H1 (cell line): Measurements from ENCODE around the gene CDT1. TPM values are rescaled to one million over a fixed set of nuclear protein-coding genes. Genes with fewer than 3 reads are reported as not detected.
A peak's percentile ranks its signal among the peaks of the same experiment; 100 is the strongest.

Experiments
- CTCF ChIA-PET: fragments of 300-600 bp; sonication (Branson Sonifier 250); formaldehyde crosslinking; loops from one replicate; lab custom pipeline; 2021; ENCODE audit not compliant: partially characterized antibody; lab: Charles Lee
- POLR2A ChIA-PET: fragments of 300-600 bp; sonication (Branson Sonifier 250); formaldehyde crosslinking; loops from one replicate; lab custom pipeline; 2021; ENCODE audit warnings: inconsistent platforms; ENCODE audit not compliant: partially characterized antibody; lab: Charles Lee
- DNase-seq, 2 experiments: peaks; one replicate each; pipeline versions ENCODE4 v3.0.0 to v3.0.0-alpha.2; 2010 to 2022; ENCODE audit warnings: low spot score in 2 of 2, low read depth in 1 of 2, mixed read lengths in 1 of 2
- FAIRE-seq: peaks from 2 replicates; lab custom pipeline; 2011; peaks lifted over from hg19 to GRCh38; lab: Jason Lieb, UNC
- H2AFZ ChIP-seq: 2 replicates; pipeline ENCODE4 v1.8.1; 2012; ENCODE audit warnings: low read length, inconsistent platforms
- H2AK5ac ChIP-seq: 2 replicates; pipeline ENCODE4 v1.6.1; 2013; ENCODE audit warnings: low read depth, low read length
- H2BK120ac ChIP-seq: replicated peaks from 2 replicates; pipeline ENCODE3; 2013; ENCODE audit warnings: low read depth, low read length, inconsistent platforms
- H2BK12ac ChIP-seq: 2 replicates; pipeline ENCODE4 v1.6.1; 2013; ENCODE audit warnings: low read depth, low read length
- H2BK15ac ChIP-seq: 2 replicates; pipeline ENCODE4 v1.6.1; 2013; ENCODE audit warnings: low read length
- H2BK20ac ChIP-seq: 2 replicates; pipeline ENCODE4 v1.6.1; 2013; ENCODE audit warnings: low read length
- H2BK5ac ChIP-seq: 2 replicates; pipeline ENCODE4 v1.6.1; 2013; ENCODE audit warnings: low read depth, low read length
- H3K14ac ChIP-seq: 2 replicates; pipeline ENCODE4 v1.6.1; 2013; ENCODE audit warnings: inconsistent platforms; ENCODE audit not compliant: insufficient read length
- H3K18ac ChIP-seq: 2 replicates; pipeline ENCODE4 v1.6.1; 2013; ENCODE audit warnings: low read length; ENCODE audit errors: extremely low read depth
- H3K23ac ChIP-seq: 2 replicates; pipeline ENCODE4 v1.6.1; 2013; ENCODE audit warnings: inconsistent platforms; ENCODE audit not compliant: insufficient read length
- H3K23me2 ChIP-seq: 2 replicates; pipeline ENCODE4 v1.6.1; 2013; ENCODE audit warnings: low read depth, low read length
- H3K27ac ChIP-seq: 2 replicates; pipeline ENCODE4 v1.6.1; 2011; ENCODE audit warnings: low read depth, low read length, inconsistent platforms
- H3K27me3 ChIP-seq, 4 experiments: replicated peaks in 1 of 4; 1 replicate in 1 of 4; 2 replicates in 3 of 4; pipeline versions ENCODE4 v1.6.1 to v1.8.1; 2011 to 2013; ENCODE audit warnings: low read length in 3 of 4, mild to moderate bottlenecking in 3 of 4, inconsistent platforms in 2 of 4, mixed read lengths in 2 of 4, moderate library complexity in 1 of 4; ENCODE audit not compliant: control insufficient read depth in 3 of 4, insufficient read depth in 3 of 4; ENCODE audit errors: extremely low read depth in 1 of 4
- H3K36me3 ChIP-seq, 4 experiments: 2 replicates each; pipeline versions ENCODE4 v1.6.1 to v1.8.1; 2011 to 2013; ENCODE audit warnings: mild to moderate bottlenecking in 4 of 4, low read length in 3 of 4, moderate library complexity in 2 of 4, control low read depth in 1 of 4, inconsistent platforms in 1 of 4; ENCODE audit not compliant: insufficient read depth in 4 of 4, control insufficient read depth in 2 of 4
- H3K4ac ChIP-seq: replicated peaks from 2 replicates; pipeline ENCODE3; 2013; ENCODE audit warnings: low read length, low read depth, mixed read lengths, inconsistent platforms; ENCODE audit not compliant: insufficient read length
- H3K4me1 ChIP-seq, 4 experiments: replicated peaks in 1 of 4; 1 replicate in 1 of 4; 2 replicates in 3 of 4; pipeline versions ENCODE4 v1.6.1 to v1.8.1; 2011 to 2013; ENCODE audit warnings: low read length in 3 of 4, inconsistent platforms in 2 of 4, mixed read lengths in 1 of 4; ENCODE audit not compliant: insufficient read depth in 4 of 4, control insufficient read depth in 3 of 4
- H3K4me2 ChIP-seq, 2 experiments: 2 replicates each; pipeline versions ENCODE4 v1.6.1 to v1.8.1; 2011 to 2013; ENCODE audit warnings: low read depth in 2 of 2, low read length in 2 of 2, control low read depth in 1 of 2, inconsistent platforms in 1 of 2, mild to moderate bottlenecking in 1 of 2; ENCODE audit not compliant: insufficient read depth in 1 of 2
- H3K4me3 ChIP-seq, 4 experiments: fragments of 200-600, 300-600 bp in 1 of 4; sonication (generic), shearing (Covaris generic), sonication (Bioruptor Twin) in 1 of 4; 2 replicates each; pipeline versions ENCODE4 v1.5.1 to v1.8.1; 2011 to 2016; ENCODE audit warnings: low read length in 4 of 4, low read depth in 3 of 4, control low read depth in 2 of 4, inconsistent platforms in 2 of 4, mild to moderate bottlenecking in 2 of 4, mixed read lengths in 1 of 4, moderate library complexity in 1 of 4; ENCODE audit not compliant: insufficient read depth in 2 of 4; ENCODE audit errors: extremely low read depth in 1 of 4
- H3K56ac ChIP-seq: replicated peaks from 2 replicates; pipeline ENCODE3; 2013; ENCODE audit warnings: low read depth, mild to moderate bottlenecking, mixed read lengths, low read length, inconsistent platforms; ENCODE audit not compliant: insufficient read length
- H3K79me1 ChIP-seq: 2 replicates; pipeline ENCODE4 v1.6.1; 2013; ENCODE audit warnings: low read depth, low read length, control low read depth
- H3K79me2 ChIP-seq, 2 experiments: 2 replicates each; pipeline versions ENCODE4 v1.6.1 to v1.8.1; 2012 to 2013; ENCODE audit warnings: low read length in 2 of 2, mild to moderate bottlenecking in 2 of 2, inconsistent platforms in 1 of 2; ENCODE audit not compliant: insufficient read depth in 2 of 2, control insufficient read depth in 1 of 2
- H3K9ac ChIP-seq, 4 experiments: replicated peaks in 1 of 4; 1 replicate in 1 of 4; 2 replicates in 3 of 4; pipeline versions ENCODE4 v1.6.1 to v1.8.1; 2011 to 2013; ENCODE audit warnings: low read depth in 3 of 4, low read length in 3 of 4, control low read depth in 2 of 4, mild to moderate bottlenecking in 2 of 4, moderate library complexity in 2 of 4, inconsistent platforms in 1 of 4; ENCODE audit errors: extremely low read depth in 1 of 4
- H3K9me3 ChIP-seq, 2 experiments: 2 replicates each; pipeline versions ENCODE4 v1.6.1 to v1.8.1; 2012 to 2013; ENCODE audit warnings: mild to moderate bottlenecking in 2 of 2, moderate library complexity in 2 of 2, control low read depth in 1 of 2, inconsistent platforms in 1 of 2, low read depth in 1 of 2, low read length in 1 of 2, mixed read lengths in 1 of 2; ENCODE audit not compliant: insufficient read depth in 2 of 2
- H4K20me1 ChIP-seq, 2 experiments: replicated peaks in 1 of 2; 2 replicates each; pipeline versions ENCODE3 to v1.8.1; 2011 to 2013; ENCODE audit warnings: inconsistent platforms in 2 of 2, low read length in 2 of 2, mild to moderate bottlenecking in 1 of 2; ENCODE audit not compliant: insufficient read depth in 2 of 2, control insufficient read depth in 1 of 2
- H4K5ac ChIP-seq: 2 replicates; pipeline ENCODE4 v1.6.1; 2013; ENCODE audit warnings: low read length, low read depth, mixed read lengths, inconsistent platforms; ENCODE audit not compliant: insufficient read length
- H4K8ac ChIP-seq: 2 replicates; pipeline ENCODE4 v1.8.0; 2013; ENCODE audit warnings: mild to moderate bottlenecking, moderate library complexity, low read length, inconsistent platforms; ENCODE audit not compliant: insufficient read depth; ENCODE audit errors: extremely low read depth
- H4K91ac ChIP-seq: replicated peaks from 2 replicates; pipeline ENCODE3; 2013; ENCODE audit warnings: low read length, mixed read lengths, inconsistent platforms; ENCODE audit not compliant: insufficient read length
- JUND ChIP-seq: IDR thresholded peaks from 2 replicates; pipeline ENCODE4 v1.6.1; 2011; ENCODE audit warnings: mild to moderate bottlenecking, improper control_type of control experiment, low read length
- WGBS, 2 experiments: shearing (Covaris generic) in 1 of 2; methylation state at CpG; one replicate each; pipeline versions ENCODE4 v1.1.6 to v1.1.7; 2013 to 2015; ENCODE audit warnings: low lambda C conversion rate in 2 of 2, mixed read lengths in 2 of 2, inconsistent platforms in 1 of 2, low coverage in 1 of 2, missing lambda C conversion rate in 1 of 2; ENCODE audit not compliant: insufficient replicate concordance in 2 of 2, insufficient coverage in 1 of 2, insufficient read length in 1 of 2; ENCODE audit errors: extremely low coverage in 1 of 2, missing lambda C conversion rate in 1 of 2; 5-methylcytosine and 5-hydroxymethylcytosine counted together
- polyA plus RNA-seq, 7 experiments: library from polyadenylated mRNA; depleted of rRNA in 3 of 7; stranded (reverse) in 5 of 7; unstranded in 2 of 7; fragments of >200 nt in 5 of 7; fragments of 200-250 nt in 2 of 7; gene quantifications; 1 replicate in 5 of 7; 2 replicates in 1 of 7; 4 replicates in 1 of 7; pipeline versions ENCODE4 v1.2.1 to v1.2.3, GENCODE V29; 2011 to 2013; ENCODE audit warnings: missing spikeins in 2 of 7, mixed read lengths in 2 of 7
- total RNA-seq: library from RNA; stranded (reverse); fragmentation: NEBNext Ultra II Directional; extraction: Animal tissue kit (Norgen Biotek cat#: 25700); gene quantifications from 2 replicates; pipeline ENCODE4 v1.2.1, GENCODE V29; 2021

Gene CDT1
- total and polyA plus RNA-seq, 2 of the 8 experiments (the other 6 are each of a cell fraction or from before 2014, with no cell fraction given) = 76.7 to 95.4 TPM

- CTCF ChIA-PET = interaction anchor here (0.7 to 7.4 kb wide), 8 partner anchors 10 to 105 kb away, joined by 3 to 94 read pairs (median 5); no protein-coding TSS in a partner anchor
- H3K56ac ChIP-seq = no peak overlapping the region
- no peak overlapping the region for H4K5ac ChIP-seq
- H3K23me2 ChIP-seq = no peaks in the 10 kb centered on the region; the same call in 1 of the 2 replicates
- H3K9me3 ChIP-seq = no peaks in the 10 kb centered on the region
- 74% methylated on average over 7 of the region's 7 CpGs; no CpG with 5 or more reads in 1 of the 2 experiments for WGBS, 2 experiments
- H3K27me3 ChIP-seq = no peaks in the 10 kb centered on the region
- H2AK5ac ChIP-seq = no peak overlapping the region
- 0 out of 2 replicates have a peak overlapping the region, but pooled peaks have one; percentile 24 for H2BK5ac ChIP-seq
- DNase-seq (no peak), FAIRE-seq (no peak)
- no peak overlapping the region for H2BK15ac ChIP-seq
- no peak overlapping the region for H3K18ac ChIP-seq
- peak overlapping the region; percentile 75; the same call in 1 of the 2 replicates for H4K8ac ChIP-seq
- no peak overlapping the region for H3K4me2 ChIP-seq
- no peak overlapping the region for H2BK120ac ChIP-seq
- no peaks in the 10 kb centered on the region for H3K36me3 ChIP-seq
- H3K27ac ChIP-seq = no peak overlapping the region
- H3K4me3 ChIP-seq = no peak overlapping the region
- peaks cover 2 to 6% of the 10 kb centered on the region in 2 experiments for H4K20me1 ChIP-seq
- H4K91ac ChIP-seq = no peak overlapping the region
- H2BK20ac ChIP-seq = no peak overlapping the region
- H3K23ac ChIP-seq = no peak overlapping the region
- H3K4me1 ChIP-seq = peaks cover 2 to 21% (median 12%) of the 10 kb centered on the region in 4 experiments
- H3K79me2 ChIP-seq = peaks cover 0 to 27% of the 10 kb centered on the region in 2 experiments; a peak in 1 of 4 replicates
- peak overlapping the region; percentile 75; the same call in 1 of the 2 replicates for H2BK12ac ChIP-seq
- no peak overlapping the region for H3K14ac ChIP-seq
- POLR2A ChIA-PET = interaction anchor here (1.7 to 4.7 kb wide), 3 partner anchors 10 to 15 kb away, joined by 6 to 16 read pairs (median 10); no protein-coding TSS in a partner anchor
- H2AFZ ChIP-seq = no peak overlapping the region
- no peak overlapping the region for H3K9ac ChIP-seq
- no peak overlapping the region for H3K4ac ChIP-seq
- peaks cover 4% of the 10 kb centered on the region; the same call in 1 of the 2 replicates for H3K79me1 ChIP-seq
- TF ChIP-seq JUND = no peak
Observed at GRCh38 chr16:88778271-88778525, 25.4 kb upstream of the CDT1 start.
